Amniotic epithelial cell (primary cell): ENCODE data around the gene MED8.

ENCODE experiments used
- DNase-seq: peaks from one replicate; pipeline ENCODE4 v3.0.0-alpha.2; 2010; ENCODE audit warnings: low read depth

Gene MED8

GRCh38 chr1:43334453-43335205, 55.0 kb downstream of the MED8 start:
- no peak for DNase-seq
